ENCODE data around the gene PRAF2. TPM values are rescaled to one million over a fixed set of nuclear protein-coding genes. Genes with fewer than 3 reads are reported as not detected.

PRAF2 gene
- total and polyA plus RNA-seq, 2 of the 13 experiments (the other 11 are each of a cell fraction or from before 2014, with no cell fraction given), result 0.33 to 2.6 TPM

GRCh38 chrX:49100704-49101628 lies 27.2 kb upstream of the PRAF2 start (continued):
- TF ChIP-seq IKZF4 (CRISPR knock-in tag; IDR thresholded peaks at IDR 0.05; ENCODE audit: borderline replicate concordance, low read depth, not compliant biosample characterization), result no peak
- TF ChIP-seq, protein P1, sequence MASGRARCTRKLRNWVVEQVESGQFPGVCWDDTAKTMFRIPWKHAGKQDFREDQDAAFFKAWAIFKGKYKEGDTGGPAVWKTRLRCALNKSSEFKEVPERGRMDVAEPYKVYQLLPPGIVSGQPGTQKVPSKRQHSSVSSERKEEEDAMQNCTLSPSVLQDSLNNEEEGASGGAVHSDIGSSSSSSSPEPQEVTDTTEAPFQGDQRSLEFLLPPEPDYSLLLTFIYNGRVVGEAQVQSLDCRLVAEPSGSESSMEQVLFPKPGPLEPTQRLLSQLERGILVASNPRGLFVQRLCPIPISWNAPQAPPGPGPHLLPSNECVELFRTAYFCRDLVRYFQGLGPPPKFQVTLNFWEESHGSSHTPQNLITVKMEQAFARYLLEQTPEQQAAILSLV (CRISPR knock-in tag; IDR thresholded peaks at IDR 0.05; ENCODE audit: borderline replicate concordance), result no peak
- no peak for TF ChIP-seq ZBTB40 (IDR thresholded peaks at IDR 0.05)
- TF ChIP-seq ZBTB40 (CRISPR knock-in tag; IDR thresholded peaks at IDR 0.05), result no peak
- no peak for TF ChIP-seq CHD4 (IDR thresholded peaks at IDR 0.05; ENCODE audit: borderline replicate concordance, low read length)
- no peak for TF ChIP-seq ZNF460 (CRISPR knock-in tag; IDR thresholded peaks at IDR 0.05; ENCODE audit: borderline replicate concordance)
- no peak for TF ChIP-seq ZNF670 (CRISPR knock-in tag; IDR thresholded peaks at IDR 0.05; ENCODE audit: borderline replicate concordance)
- TF ChIP-seq SP140L (CRISPR knock-in tag; IDR thresholded peaks at IDR 0.05; ENCODE audit: borderline replicate concordance), result no peak
- no peak for TF ChIP-seq NFE2 (CRISPR knock-in tag; IDR thresholded peaks at IDR 0.05)
- TF ChIP-seq TBX2 (CRISPR knock-in tag; IDR thresholded peaks at IDR 0.05; ENCODE audit: borderline replicate concordance), result no peak
- peak; percentile 39; the same call in 1 of the 2 replicates for TF ChIP-seq ZNF784 (CRISPR knock-in tag; IDR thresholded peaks at IDR 0.05; ENCODE audit: borderline replicate concordance)
- TF ChIP-seq ERF (CRISPR knock-in tag; IDR thresholded peaks at IDR 0.05), result no peak
- TF ChIP-seq, protein P2, sequence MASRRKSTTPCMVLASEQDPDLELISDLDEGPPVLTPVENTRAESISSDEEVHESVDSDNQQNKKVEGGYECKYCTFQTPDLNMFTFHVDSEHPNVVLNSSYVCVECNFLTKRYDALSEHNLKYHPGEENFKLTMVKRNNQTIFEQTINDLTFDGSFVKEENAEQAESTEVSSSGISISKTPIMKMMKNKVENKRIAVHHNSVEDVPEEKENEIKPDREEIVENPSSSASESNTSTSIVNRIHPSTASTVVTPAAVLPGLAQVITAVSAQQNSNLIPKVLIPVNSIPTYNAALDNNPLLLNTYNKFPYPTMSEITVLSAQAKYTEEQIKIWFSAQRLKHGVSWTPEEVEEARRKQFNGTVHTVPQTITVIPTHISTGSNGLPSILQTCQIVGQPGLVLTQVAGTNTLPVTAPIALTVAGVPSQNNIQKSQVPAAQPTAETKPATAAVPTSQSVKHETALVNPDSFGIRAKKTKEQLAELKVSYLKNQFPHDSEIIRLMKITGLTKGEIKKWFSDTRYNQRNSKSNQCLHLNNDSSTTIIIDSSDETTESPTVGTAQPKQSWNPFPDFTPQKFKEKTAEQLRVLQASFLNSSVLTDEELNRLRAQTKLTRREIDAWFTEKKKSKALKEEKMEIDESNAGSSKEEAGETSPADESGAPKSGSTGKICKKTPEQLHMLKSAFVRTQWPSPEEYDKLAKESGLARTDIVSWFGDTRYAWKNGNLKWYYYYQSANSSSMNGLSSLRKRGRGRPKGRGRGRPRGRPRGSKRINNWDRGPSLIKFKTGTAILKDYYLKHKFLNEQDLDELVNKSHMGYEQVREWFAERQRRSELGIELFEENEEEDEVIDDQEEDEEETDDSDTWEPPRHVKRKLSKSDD (CRISPR knock-in tag; IDR thresholded peaks at IDR 0.05; ENCODE audit: low read depth), result no peak
- TF ChIP-seq ZNF629 (CRISPR knock-in tag; conservative IDR thresholded peaks at IDR 0.05), result no peak
